Transverse colon (tissue), 4 donors: ENCODE results near the gene METTL21A. TPM values are rescaled to one million over a fixed set of nuclear protein-coding genes. Genes with fewer than 3 reads are reported as not detected.

Source experiments
- DNase-seq: peaks from one replicate; pipeline ENCODE4 v3.0.0-alpha.2; 2019
- H3K27ac ChIP-seq, 4 donors: fragments of 200-600 bp; sonication (generic); 2 replicates each; pipeline ENCODE4 v1.5.1; 2016 to 2018; ENCODE audit warnings: inconsistent platforms in 4 of 4
- H3K27me3 ChIP-seq: fragments of 200-600 bp; sonication (generic); 2 replicates; pipeline ENCODE4 v1.5.1; 2017; ENCODE audit warnings: inconsistent platforms
- H3K36me3 ChIP-seq, 4 donors: fragments of 200-600 bp; sonication (generic); 2 replicates each; pipeline ENCODE4 v1.5.1; 2017 to 2019; ENCODE audit warnings: inconsistent platforms in 4 of 4
- H3K4me1 ChIP-seq, 4 donors: fragments of 200-600 bp; sonication (generic); 2 replicates each; pipeline ENCODE4 v1.5.1; 2017 to 2020; ENCODE audit warnings: inconsistent platforms in 4 of 4
- H3K4me3 ChIP-seq, 4 donors: fragments of 200-600 bp; sonication (generic); 1 replicate in 1 of 4; 2 replicates in 3 of 4; pipeline versions ENCODE4 v1.5.1 to v1.6.1; 2017 to 2019; ENCODE audit warnings: inconsistent platforms in 4 of 4
- H3K9me3 ChIP-seq, 2 donors: fragments of 200-600 bp; sonication (generic); 2 replicates each; pipeline ENCODE4 v1.5.1; 2017 to 2019; ENCODE audit warnings: inconsistent platforms in 2 of 2
- CTCF ChIP-seq, 5 experiments: fragments of 200-600 bp in 3 of 5; fragments of 450-650 bp in 2 of 5; sonication (generic) in 3 of 5; IDR thresholded peaks; 1 replicate in 2 of 5; 2 replicates in 3 of 5; pipeline ENCODE4 v1.5.1; 2016 to 2017; ENCODE audit warnings: antibody characterized with exemption in 5 of 5, inconsistent platforms in 3 of 5, mild to moderate bottlenecking in 2 of 5, moderate library complexity in 1 of 5
- EP300 ChIP-seq: sonication (generic); formaldehyde crosslinking; IDR thresholded peaks from one replicate; pipeline ENCODE4 v1.6.1; 2017; ENCODE audit warnings: antibody characterized with exemption, low read depth
- POLR2A ChIP-seq: fragments of 450-650 bp; IDR thresholded peaks from one replicate; pipeline ENCODE4 v1.6.1; 2016; ENCODE audit warnings: antibody characterized with exemption, mild to moderate bottlenecking, moderate library complexity
- POLR2AphosphoS5 ChIP-seq, 3 donors: sonication (generic); formaldehyde crosslinking; IDR thresholded peaks; one replicate each; pipeline ENCODE4 v1.6.1; 2016; ENCODE audit warnings: antibody characterized with exemption in 3 of 3
- WGBS, 2 donors: methylation state at CpG; one replicate each; pipeline ENCODE4 v1.1.5; 2018; ENCODE audit warnings: low coverage in 1 of 2; 5-methylcytosine and 5-hydroxymethylcytosine counted together
- in situ Hi-C, 4 donors: fragments of 200-750 bp; cut with MboI; loops; one replicate each; pipeline versions ENCODE4 v1.15.0 to v1.15.1; 2017; ENCODE audit warnings: low sequenced_read_pairs in 3 of 4, low pct_ligation_motif_present in 1 of 4, low pct_unique_long_range_greater_than_20kb in 1 of 4
- intact Hi-C: fragments of 100-400 bp; cut with DNase I; formaldehyde crosslinking; loops from one replicate; pipeline ENCODE4 v1.15.1; 2023; ENCODE audit warnings: low total_unique reads
- total RNA-seq, 4 donors: library from RNA; depleted of rRNA; stranded (reverse); fragments of >200 nt; gene quantifications; one replicate each; pipeline ENCODE4 v1.1.0, GENCODE V29; 2016

METTL21A gene
- total RNA-seq, 4 donors from 2014 or later: 0.60 to 25.4 (median 17.7) TPM

DNA sequence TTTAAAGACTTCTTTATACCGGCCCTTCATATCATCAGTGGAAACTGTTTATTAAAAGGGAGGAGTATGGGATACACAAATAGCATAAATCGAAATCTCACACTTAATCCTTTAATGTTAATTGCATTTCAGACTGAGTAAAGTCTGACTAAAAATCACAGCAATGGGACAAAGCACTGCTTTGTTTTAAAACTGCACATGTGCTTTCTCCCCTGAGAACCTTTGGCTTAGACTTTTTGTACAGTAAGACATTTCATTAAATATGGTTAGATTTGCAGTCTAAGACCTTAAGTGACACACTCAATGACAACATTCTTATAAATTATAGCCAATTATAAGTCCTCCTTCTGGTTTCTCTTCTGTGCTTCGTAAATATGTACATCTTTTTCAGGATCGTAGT is 12.5 kb downstream of the METTL21A start:
- no peak for DNase-seq
- no peak overlapping the region for H3K4me3 ChIP-seq
- in situ Hi-C loops: loop anchor here in 1 of 4 donors (25.0 kb wide), 1 partner anchor 650 kb away; the partner anchor contains the start of genes IDH1 and PIKFYVE

GRCh38 chr2:207606829-207607228 is 18.4 kb downstream of the METTL21A start:
- DNase-seq: no peak
- in situ Hi-C loops (loop anchor here in 1 of 4 donors (25.0 kb wide), 1 partner anchor 655 kb away; the partner anchor contains the start of genes IDH1 and PIKFYVE), intact Hi-C loops (no loop called here)
- no peak for TF ChIP-seq EP300
- Histone ChIP-seq H3K4me3 (no peak overlapping the region), H3K36me3 (no peaks in the 10 kb centered on the region), H3K27me3 (no peaks in the 10 kb centered on the region), H3K4me1 (no peaks in the 10 kb centered on the region), H3K9me3 (no peaks in the 10 kb centered on the region), H3K27ac (no peak overlapping the region)
- 94 to 98% methylated on average over 5 of the region's 5 CpGs for WGBS, 2 donors

More for the DNA sequence above, 12.5 kb downstream of the METTL21A start:
- intact Hi-C loops: no loop called here
- H3K36me3 ChIP-seq: no peaks in the 10 kb centered on the region
- peaks cover 0 to 5% (median 2%) of the 10 kb centered on the region in 4 donors for H3K4me1 ChIP-seq
- no peaks in the 10 kb centered on the region for H3K27me3 ChIP-seq
- 87 to 90% methylated on average over 4 of the region's 4 CpGs for WGBS, 2 donors
- no peaks in the 10 kb centered on the region for H3K9me3 ChIP-seq
- no peak overlapping the region for H3K27ac ChIP-seq
- TF ChIP-seq POLR2AphosphoS5 (IDR thresholded peaks at IDR 0.05): no peak
- TF ChIP-seq CTCF (IDR thresholded peaks at IDR 0.05): no peak
- TF ChIP-seq POLR2A: no peak
- no peak for TF ChIP-seq EP300

DNA sequence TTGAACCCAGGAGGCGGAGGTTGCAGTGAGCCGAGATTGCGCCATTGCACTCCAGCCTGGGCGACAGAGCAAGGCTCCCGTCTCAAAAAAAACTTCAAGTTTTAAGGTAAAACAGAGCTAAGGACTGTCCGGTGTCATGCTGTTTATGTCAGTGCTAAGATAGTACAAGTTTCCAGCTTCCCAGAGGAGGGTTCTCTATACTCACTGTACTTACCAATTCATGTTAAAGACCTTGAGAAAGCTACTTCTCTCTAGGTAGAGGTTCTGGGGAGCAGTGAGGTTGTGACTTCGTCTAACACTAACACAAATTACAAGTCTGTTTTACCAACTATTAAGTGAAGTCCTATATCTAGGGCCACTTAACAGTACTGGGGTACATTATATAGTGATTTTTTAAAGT is 18.8 kb downstream of the METTL21A start:
- intact Hi-C loops (no loop called here), in situ Hi-C loops (loop anchor here in 1 of 4 donors (25.0 kb wide), 1 partner anchor 656 kb away; the partner anchor contains the start of genes IDH1 and PIKFYVE)
- no peak for DNase-seq
- Histone ChIP-seq H3K27me3 (no peaks in the 10 kb centered on the region), H3K9me3 (no peaks in the 10 kb centered on the region), H3K4me3 (no peak overlapping the region), H3K4me1 (no peaks in the 10 kb centered on the region), H3K36me3 (no peaks in the 10 kb centered on the region), H3K27ac (no peak overlapping the region)
- WGBS, 2 donors: 99 to 100% methylated on average over 1 to 7 of the region's 7 CpGs
- TF ChIP-seq EP300 (no peak), POLR2A (no peak)

- 10 to 52% methylated on average over 2 of the region's 2 CpGs for WGBS, 2 donors
Measured at GRCh38 chr2:207603486-207603885, 21.7 kb downstream of the METTL21A start.

DNA sequence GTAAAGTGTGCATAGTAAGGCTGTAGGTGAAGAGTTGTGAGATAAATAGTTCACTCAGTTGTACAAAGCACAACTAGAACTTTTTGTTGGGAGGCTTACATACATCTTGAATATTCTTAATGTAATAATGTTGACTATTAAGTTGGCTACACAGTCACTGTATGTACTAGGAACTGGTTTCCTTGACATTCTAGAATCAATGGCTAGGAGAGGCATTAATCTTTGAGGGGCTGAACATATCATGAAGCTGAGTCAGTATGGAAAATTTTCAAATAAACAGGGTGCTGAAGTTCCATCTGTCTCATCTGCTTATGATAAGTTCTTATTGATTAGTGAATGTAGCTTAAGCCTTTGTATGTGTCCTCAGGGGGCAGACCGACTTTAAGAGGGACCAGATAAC is 23.4 kb downstream of the METTL21A start:
- H3K27ac ChIP-seq: no peak overlapping the region
- H3K4me1 ChIP-seq: no peaks in the 10 kb centered on the region
- in situ Hi-C loops: loop anchor here in 1 of 4 donors (25.0 kb wide), 1 partner anchor 661 kb away; the partner anchor contains the start of genes IDH1 and PIKFYVE
- TF ChIP-seq CTCF (IDR thresholded peaks at IDR 0.05) (no peak), EP300 (no peak), POLR2AphosphoS5 (IDR thresholded peaks at IDR 0.05) (no peak), POLR2A (no peak)
- intact Hi-C loops: no loop called here
- no peaks in the 10 kb centered on the region for H3K9me3 ChIP-seq
- no peak for DNase-seq
- 98 to 100% methylated on average over 1 of the region's 1 CpG for WGBS, 2 donors
- H3K27me3 ChIP-seq: no peaks in the 10 kb centered on the region
- H3K4me3 ChIP-seq: no peak overlapping the region
- peaks cover 0 to 8% (median under 1%) of the 10 kb centered on the region in 4 donors for H3K36me3 ChIP-seq

More at GRCh38 chr2:207603486-207603885, 21.7 kb downstream of the METTL21A start:
- intact Hi-C loops (no loop called here), in situ Hi-C loops (loop anchor here in 1 of 4 donors (25.0 kb wide), 1 partner anchor 659 kb away; the partner anchor contains the start of genes IDH1 and PIKFYVE)
- H3K9me3 ChIP-seq: no peaks in the 10 kb centered on the region
- no peaks in the 10 kb centered on the region for H3K4me1 ChIP-seq
- no peak overlapping the region for H3K4me3 ChIP-seq
- no peak overlapping the region for H3K27ac ChIP-seq
- H3K27me3 ChIP-seq: no peaks in the 10 kb centered on the region
- no peak for TF ChIP-seq CTCF (IDR thresholded peaks at IDR 0.05)
- no peak for TF ChIP-seq POLR2AphosphoS5 (IDR thresholded peaks at IDR 0.05)
- TF ChIP-seq POLR2A: no peak
- no peak for TF ChIP-seq EP300
- no peak for DNase-seq
- no peaks in the 10 kb centered on the region for H3K36me3 ChIP-seq
